GM12864 (cell line): ENCODE measurements around the gene MYL4.

Experiments
- DNase-seq: peaks from one replicate; pipeline ENCODE4 v3.0.0-alpha.2; 2011; ENCODE audit warnings: low read depth
- H3K4me3 ChIP-seq: 2 replicates; pipeline ENCODE4 v1.5.1; 2011; ENCODE audit warnings: mild to moderate bottlenecking, low read depth, low read length, control low read depth
- CTCF ChIP-seq: IDR thresholded peaks from 2 replicates; pipeline ENCODE4 v1.5.1; 2011; ENCODE audit warnings: low read depth, mild to moderate bottlenecking, moderate library complexity, low read length, control low read depth, inconsistent platforms; ENCODE audit errors: missing control alignments

The MYL4 gene

GRCh38 chr17:47251421-47251940, 42.3 kb downstream of the MYL4 start:
- no peak for DNase-seq
- no peak overlapping the region for H3K4me3 ChIP-seq
- TF ChIP-seq CTCF, result no peak

- TF ChIP-seq CTCF, result no peak
- no peak overlapping the region for H3K4me3 ChIP-seq
- DNase-seq, result no peak
Observed at GRCh38 chr17:47252209-47252608, 43.1 kb downstream of the MYL4 start.

GRCh38 chr17:47252766-47253512, 43.8 kb downstream of the MYL4 start:
- no peak for TF ChIP-seq CTCF
- no peak for DNase-seq
- H3K4me3 ChIP-seq, result peak overlapping the region; percentile 72; the same call in 1 of the 2 replicates

GRCh38 chr17:47253541-47254402, 44.6 kb downstream of the MYL4 start, which contains the start of gene ITGB3:
TSS of gene ITGB3 (plus strand) at chr17:47253827. CDS start at chr17:47253862, 35 bp downstream.
- no peak for DNase-seq
- peak within 1 kb of the TSS; percentile 72 for H3K4me3 ChIP-seq
- peak; percentile 66 for TF ChIP-seq CTCF

GRCh38 chr17:47254403-47254943, 45.3 kb downstream of the MYL4 start:
- peak overlapping the region; percentile 72 for H3K4me3 ChIP-seq
- TF ChIP-seq CTCF, result no peak
- DNase-seq, result no peak

GRCh38 chr17:47257651-47258339, 48.6 kb downstream of the MYL4 start:
- DNase-seq, result no peak
- H3K4me3 ChIP-seq, result no peak overlapping the region
- no peak for TF ChIP-seq CTCF
